Measurements from ENCODE around the gene C14orf93. TPM values are rescaled to one million over a fixed set of nuclear protein-coding genes. Genes with fewer than 3 reads are reported as not detected.

C14orf93 gene
- total and polyA plus RNA-seq, 2 donors (not counting 1 experiment from before 2014, with no cell fraction given), result 17.9 to 26.8 TPM

- no peak within 1 kb of the TSS for H3K27ac Mint-ChIP-seq
- no peaks in the 10 kb centered on the region for H3K27me3 Mint-ChIP-seq
- no peaks in the 10 kb centered on the region for H3K4me1 ChIP-seq (ENCODE audit: control insufficient read depth in 2 of 2, insufficient read depth in 2 of 2, low read length in 2 of 2)
- H3K4me2 ChIP-seq (replicated peaks; ENCODE audit: low read depth, low read length, poor library complexity, severe bottlenecking), result no peak within 1 kb of the TSS
- TF ChIP-seq EZH2 (IDR thresholded peaks at IDR 0.05; ENCODE audit: borderline replicate concordance, insufficient read depth, low read depth, low read length, poor library complexity, severe bottlenecking), result no peak
- TF ChIP-seq CTCF (IDR thresholded peaks at IDR 0.05), result no peak
- no peak within 1 kb of the TSS for H3K27ac ChIP-seq (ENCODE audit: low read length in 2 of 2)
- DNase-seq (no peak), ATAC-seq (ENCODE audit: low read depth) (no peak)
- no peaks in the 10 kb centered on the region for H4K20me1 ChIP-seq (ENCODE audit: control insufficient read depth, insufficient read depth, low read length, poor library complexity, severe bottlenecking)
- H3K9me3 ChIP-seq (ENCODE audit: control extremely low read depth in 1 of 3, control insufficient read depth in 2 of 3, insufficient read depth in 1 of 3, low read length in 2 of 3), result no peaks in the 10 kb centered on the region
- no peak within 1 kb of the TSS for H3K4me3 Mint-ChIP-seq
- H3K79me2 ChIP-seq (ENCODE audit: control insufficient read depth, insufficient read depth, low read length), result no peaks in the 10 kb centered on the region
- H3K9me3 Mint-ChIP-seq (ENCODE audit: insufficient read depth), result no peaks in the 10 kb centered on the region
- H3K27me3 ChIP-seq (replicated peaks in 1 of 4; ENCODE audit: control extremely low read depth in 1 of 4, control insufficient read depth in 3 of 4, insufficient read depth in 4 of 4, low read length in 3 of 4), result peaks cover 0 to 4% (median 0%) of the 10 kb centered on the region in 4 experiments
- no peak within 1 kb of the TSS for H2AFZ ChIP-seq (ENCODE audit: insufficient read depth, low read depth, low read length, poor library complexity, severe bottlenecking)
- intact Hi-C loops (cut with micrococcal nuclease), result no loop called here
- H3K4me1 Mint-ChIP-seq, result no peaks in the 10 kb centered on the region
- no peaks in the 10 kb centered on the region for H3K36me3 ChIP-seq (replicated peaks in 1 of 2; ENCODE audit: control extremely low read depth in 1 of 2, control insufficient read depth in 1 of 2, extremely low read depth in 1 of 2, insufficient read depth in 2 of 2, low read length in 1 of 2)
- H3K9ac ChIP-seq (ENCODE audit: low read length), result no peak within 1 kb of the TSS
- H3K4me3 ChIP-seq (ENCODE audit: control extremely low read depth in 1 of 5, extremely low read depth in 1 of 5, insufficient read depth in 1 of 5, low read depth in 2 of 5, low read length in 4 of 5), result no peak within 1 kb of the TSS
- CTCF ChIA-PET, result interaction anchor here (0.7 to 0.9 kb wide), 2 partner anchors 48 to 56 kb away, joined by 3 to 4 read pairs; no protein-coding TSS in a partner anchor
- 95% methylated on average over 36 of the region's 36 CpGs for WGBS (ENCODE audit: insufficient coverage)
- POLR2A ChIA-PET, result no interaction called here
These were observed 32.4 kb upstream of the C14orf93 start, which contains the start of gene PSMB11 for GRCh38 chr14:23042162-23042965. PSMB11 (plus strand) TSS chr14:23042212; CDS start chr14:23042226, 14 bp downstream.

GRCh38 chr14:23041729-23042128 lies 31.8 kb upstream of the C14orf93 start:
- WGBS (ENCODE audit: insufficient coverage), result 96% methylated on average over 4 of the region's 8 CpGs
- Histone ChIP-seq H3K27ac (ENCODE audit: low read length in 2 of 2) (no peak overlapping the region), H3K9me3 (ENCODE audit: control extremely low read depth in 1 of 3, control insufficient read depth in 2 of 3, insufficient read depth in 1 of 3, low read length in 2 of 3) (no peaks in the 10 kb centered on the region), H3K9ac (ENCODE audit: low read length) (no peak overlapping the region), H3K79me2 (ENCODE audit: control insufficient read depth, insufficient read depth, low read length) (no peaks in the 10 kb centered on the region), H3K4me2 (replicated peaks; ENCODE audit: low read depth, low read length, poor library complexity, severe bottlenecking) (no peak overlapping the region), H3K27me3 (replicated peaks in 1 of 4; ENCODE audit: control extremely low read depth in 1 of 4, control insufficient read depth in 3 of 4, insufficient read depth in 4 of 4, low read length in 3 of 4) (peaks cover 0 to 4% (median 0%) of the 10 kb centered on the region in 4 experiments), H3K4me3 (ENCODE audit: control extremely low read depth in 1 of 5, extremely low read depth in 1 of 5, insufficient read depth in 1 of 5, low read depth in 2 of 5, low read length in 4 of 5) (no peak overlapping the region), H3K4me1 (ENCODE audit: control insufficient read depth in 2 of 2, insufficient read depth in 2 of 2, low read length in 2 of 2) (no peaks in the 10 kb centered on the region), H4K20me1 (ENCODE audit: control insufficient read depth, insufficient read depth, low read length, poor library complexity, severe bottlenecking) (no peaks in the 10 kb centered on the region), H3K36me3 (replicated peaks in 1 of 2; ENCODE audit: control extremely low read depth in 1 of 2, control insufficient read depth in 1 of 2, extremely low read depth in 1 of 2, insufficient read depth in 2 of 2, low read length in 1 of 2) (no peaks in the 10 kb centered on the region), H2AFZ (ENCODE audit: insufficient read depth, low read depth, low read length, poor library complexity, severe bottlenecking) (no peak overlapping the region)
- POLR2A ChIA-PET, result no interaction called here
- no peak overlapping the region for H3K4me3 Mint-ChIP-seq
- ATAC-seq (ENCODE audit: low read depth) (no peak), DNase-seq (no peak)
- TF ChIP-seq EZH2 (IDR thresholded peaks at IDR 0.05; ENCODE audit: borderline replicate concordance, insufficient read depth, low read depth, low read length, poor library complexity, severe bottlenecking) (no peak), CTCF (IDR thresholded peaks at IDR 0.05) (no peak)
- no peaks in the 10 kb centered on the region for H3K4me1 Mint-ChIP-seq
- no peaks in the 10 kb centered on the region for H3K27me3 Mint-ChIP-seq
- intact Hi-C loops (cut with micrococcal nuclease), result no loop called here
- H3K27ac Mint-ChIP-seq, result no peak overlapping the region
- no peaks in the 10 kb centered on the region for H3K9me3 Mint-ChIP-seq (ENCODE audit: insufficient read depth)
- CTCF ChIA-PET, result interaction anchor here (0.7 kb wide), 1 partner anchor 47 kb away, joined by 3 read pairs; no protein-coding TSS in a partner anchor
